Measurements from ENCODE around the gene KDM1A. TPM values are rescaled to one million over a fixed set of nuclear protein-coding genes. Genes with fewer than 3 reads are reported as not detected.

The KDM1A gene
- total and polyA plus RNA-seq, 10 of the 15 experiments (the other 5 are each of a cell fraction or from before 2014, with no cell fraction given): 39.2 to 118 (median 98.9) TPM

- TF ChIP-seq NFXL1 (IDR thresholded peaks at IDR 0.05; ENCODE audit: borderline replicate concordance) (no peak), TAF1 (IDR thresholded peaks at IDR 0.05; ENCODE audit: borderline replicate concordance, low read depth, low read length) (no peak)
Observed at GRCh38 chr1:23099171-23099536, 79.9 kb downstream of the KDM1A start (continued).

- CTCF ChIA-PET: interaction anchor here (0.8 to 20.3 kb wide), 20 partner anchors 11 to 203 kb away, joined by 3 to 961 read pairs (median 6); partner anchors contain the start of gene LUZP1
- intact Hi-C loops (cut with micrococcal nuclease; ENCODE audit: unreplicated experiment): loop anchor here (5.0 kb wide), 1 partner anchor 182 kb away; no protein-coding TSS in a partner anchor
- POLR2A ChIA-PET: interaction anchor here (0.5 to 5.7 kb wide), 7 partner anchors 12 to 176 kb away, joined by 3 to 31 read pairs (median 3); no protein-coding TSS in a partner anchor
- TF ChIP-seq NR2F1 (conservative IDR thresholded peaks at IDR 0.05) (peak; percentile 30; the same call in 1 of the 2 replicates), PBX3 (IDR thresholded peaks at IDR 0.05; ENCODE audit: insufficient replicate concordance, low read depth, low read length) (no peak), YBX1 (IDR thresholded peaks at IDR 0.05) (no peak), JUND (IDR thresholded peaks at IDR 0.05; ENCODE audit: low read depth, low read length) (no peak), E4F1 (IDR thresholded peaks at IDR 0.05; ENCODE audit: borderline replicate concordance, partially characterized antibody) (no peak), CTCF (IDR thresholded peaks at IDR 0.05 in 2 of 3, conservative IDR thresholded peaks at IDR 0.05 in 1 of 3; ENCODE audit: control insufficient read depth in 2 of 3, extremely low read depth in 1 of 3, insufficient read depth in 1 of 3, low read depth in 3 of 3, low read length in 3 of 3) (no peak), POU2F2 (IDR thresholded peaks at IDR 0.05; ENCODE audit: borderline replicate concordance, low read depth, low read length) (no peak), HDAC2 (IDR thresholded peaks at IDR 0.05) (no peak), NR2C1 (IDR thresholded peaks at IDR 0.05) (no peak), BMI1 (IDR thresholded peaks at IDR 0.05; ENCODE audit: borderline replicate concordance) (no peak), RFX5 (IDR thresholded peaks at IDR 0.05; ENCODE audit: low read depth, low read length) (no peak), EED (IDR thresholded peaks at IDR 0.05; ENCODE audit: low read depth) (peak; percentile 57; the same call in 1 of the 2 replicates), LARP7 (IDR thresholded peaks at IDR 0.05) (no peak), BACH1 (IDR thresholded peaks at IDR 0.05; ENCODE audit: borderline replicate concordance) (no peak), ESRRA (IDR thresholded peaks at IDR 0.05; ENCODE audit: low read length) (no peak), SRF (IDR thresholded peaks at IDR 0.05; ENCODE audit: low read depth in 2 of 2, low read length in 2 of 2) (no peak)
Observed at GRCh38 chr1:23100074-23100748, 80.9 kb downstream of the KDM1A start.

More at GRCh38 chr1:23100074-23100748, 80.9 kb downstream of the KDM1A start:
- FAIRE-seq (no peak), DNase-seq (ENCODE audit: low read depth, low spot score) (no peak), ATAC-seq (peak; percentile 89)
- in situ Hi-C loops (cut with MboI): no loop called here
- no peaks in the 10 kb centered on the region; a peak in 1 of 4 replicates for H3K36me3 ChIP-seq (ENCODE audit: control insufficient read depth in 2 of 2, insufficient read depth in 2 of 2, low read length in 1 of 2)
- H4K20me1 ChIP-seq (ENCODE audit: control insufficient read depth, insufficient read depth): no peaks in the 10 kb centered on the region
- H3K27ac ChIP-seq (ENCODE audit: control insufficient read depth, insufficient read depth): no peak overlapping the region
- no peak overlapping the region for H3K4me3 ChIP-seq
- H3K27me3 ChIP-seq (replicated peaks in 1 of 2; ENCODE audit: control insufficient read depth in 2 of 2, insufficient read depth in 2 of 2, low read length in 1 of 2): no peaks in the 10 kb centered on the region
- H3K9ac ChIP-seq (ENCODE audit: control insufficient read depth, insufficient read depth, low read length): no peak overlapping the region
- H3K4me1 ChIP-seq (ENCODE audit: control insufficient read depth, insufficient read depth, low read length): no peaks in the 10 kb centered on the region
- ChIA-PET SMC1A (ENCODE audit: uncharacterized antibody, unreplicated experiment) (interaction anchor here (0.7 to 7.6 kb wide), 29 partner anchors 13 to 147 kb away, joined by 3 to 455 read pairs (median 4); partner anchors contain the start of gene LUZP1), RAD21 (ENCODE audit: unreplicated experiment) (interaction anchor here (1.2 to 6.3 kb wide), 16 partner anchors 11 to 244 kb away, joined by 3 to 338 read pairs (median 10); partner anchors contain the start of genes HNRNPR and LUZP1)
- BruUV-seq (replicated peaks): no TSS peak
- H2AFZ ChIP-seq (ENCODE audit: control insufficient read depth, low read depth, low read length): no peak overlapping the region
- H3K4me2 ChIP-seq (ENCODE audit: control insufficient read depth, insufficient read depth): no peak overlapping the region
- WGBS (ENCODE audit: insufficient coverage, insufficient replicate concordance, low lambda C conversion rate, missing lambda C conversion rate): 46% methylated on average over 3 of the region's 3 CpGs
- H3K79me2 ChIP-seq (ENCODE audit: control insufficient read depth, insufficient read depth, low read length): no peaks in the 10 kb centered on the region; the same call in 1 of the 2 replicates
- no peaks in the 10 kb centered on the region for H3K9me3 ChIP-seq (replicated peaks; ENCODE audit: control insufficient read depth, insufficient read depth, low read length)

Measured in GM12878 (cell line).